Endodermal cell (in vitro differentiated cells): ENCODE results near the gene NFX1. TPM values are rescaled to one million over a fixed set of nuclear protein-coding genes. Genes with fewer than 3 reads are reported as not detected.

Experiments
- DNase-seq: peaks from one replicate; pipeline ENCODE4 v3.0.0-alpha.2; 2017
- H3K27ac ChIP-seq: 2 replicates; pipeline ENCODE4 v1.5.1; 2013; ENCODE audit warnings: mild to moderate bottlenecking, low read depth, low read length, moderate library complexity
- H3K27me3 ChIP-seq: 2 replicates; pipeline ENCODE4 v1.6.1; 2013; ENCODE audit warnings: mild to moderate bottlenecking, low read length, moderate library complexity; ENCODE audit not compliant: insufficient read depth, control insufficient read depth, poor library complexity, severe bottlenecking
- H3K36me3 ChIP-seq: 2 replicates; pipeline ENCODE4 v1.7.0; 2013; ENCODE audit warnings: mild to moderate bottlenecking, low read length, moderate library complexity; ENCODE audit not compliant: control insufficient read depth, insufficient read depth
- H3K4me1 ChIP-seq: one replicate; pipeline ENCODE4 v1.7.0; 2013; ENCODE audit warnings: low read length; ENCODE audit not compliant: control insufficient read depth, insufficient read depth
- H3K4me3 ChIP-seq: 2 replicates; pipeline ENCODE4 v1.5.1; 2013; ENCODE audit warnings: mild to moderate bottlenecking, low read length, moderate library complexity
- H3K9ac ChIP-seq: 2 replicates; pipeline ENCODE4 v1.6.1; 2013; ENCODE audit warnings: mild to moderate bottlenecking, low read length, moderate library complexity; ENCODE audit not compliant: poor library complexity, severe bottlenecking; ENCODE audit errors: extremely low read depth
- H3K9me3 ChIP-seq: 2 replicates; pipeline ENCODE4 v1.6.1; 2013; ENCODE audit warnings: mild to moderate bottlenecking, low read length, moderate library complexity; ENCODE audit not compliant: control insufficient read depth
- H3K27ac Mint-ChIP-seq: 2 replicates; pipeline ENCODE4 v1.8.0; 2020; ENCODE audit warnings: mixed read lengths
- H3K27me3 Mint-ChIP-seq: 2 replicates; pipeline ENCODE4 v1.8.0; 2021; ENCODE audit warnings: mild to moderate bottlenecking, mixed read lengths; ENCODE audit not compliant: insufficient read depth
- H3K36me3 Mint-ChIP-seq: 2 replicates; pipeline ENCODE4 v1.8.0; 2020; ENCODE audit warnings: low read depth, mixed read lengths
- H3K4me1 Mint-ChIP-seq: 2 replicates; pipeline ENCODE4 v1.8.0; 2020; ENCODE audit warnings: mixed read lengths
- H3K4me3 Mint-ChIP-seq: 2 replicates; pipeline ENCODE4 v1.8.0; 2020; ENCODE audit warnings: mild to moderate bottlenecking, moderate library complexity, mixed read lengths
- H3K9me3 Mint-ChIP-seq: 2 replicates; pipeline ENCODE4 v1.8.0; 2020; ENCODE audit warnings: mild to moderate bottlenecking, mixed read lengths
- WGBS, 2 experiments: methylation state at CpG; one replicate each; pipeline versions ENCODE4 v1.1.5 to v1.1.7; 2013; ENCODE audit warnings: missing lambda C conversion rate in 2 of 2, mixed read lengths in 1 of 2; ENCODE audit not compliant: insufficient coverage in 1 of 2, insufficient read length in 1 of 2; 5-methylcytosine and 5-hydroxymethylcytosine counted together
- total RNA-seq, 2 donors: library from RNA; stranded (reverse); fragmentation: NEBNext Ultra II Directional in 1 of 2; extraction: Animal tissue kit (Norgen Biotek cat#: 25700) in 1 of 2; gene quantifications; 2 replicates in 1 of 2; 3 replicates in 1 of 2; pipeline ENCODE4 v1.2.1, GENCODE V29; 2021
- TF ChIP-seq, protein P1 (sequence below): fragments of 200-600 bp; sonication (generic); conservative IDR thresholded peaks from 2 replicates; pipeline ENCODE4 v1.5.0; 2021; ENCODE audit warnings: antibody characterized with exemption, mild to moderate bottlenecking

Gene NFX1
- total RNA-seq, 2 donors from 2014 or later: 23.1 to 24.0 TPM

GRCh38 chr9:33304362-33304761 lies 14.0 kb downstream of the NFX1 start:
- Histone ChIP-seq H3K9ac (no peak overlapping the region), H3K4me3 (no peak overlapping the region), H3K4me1 (no peaks in the 10 kb centered on the region), H3K9me3 (no peaks in the 10 kb centered on the region), H3K36me3 (peaks cover 95% of the 10 kb centered on the region), H3K27ac (no peak overlapping the region), H3K27me3 (no peaks in the 10 kb centered on the region)
- H3K4me1 Mint-ChIP-seq: no peaks in the 10 kb centered on the region
- WGBS, 2 experiments: 91% methylated on average over 1 of the region's 1 CpG; no CpG with 5 or more reads in 1 of the 2 experiments
- DNase-seq: no peak
- TF ChIP-seq, protein P1, sequence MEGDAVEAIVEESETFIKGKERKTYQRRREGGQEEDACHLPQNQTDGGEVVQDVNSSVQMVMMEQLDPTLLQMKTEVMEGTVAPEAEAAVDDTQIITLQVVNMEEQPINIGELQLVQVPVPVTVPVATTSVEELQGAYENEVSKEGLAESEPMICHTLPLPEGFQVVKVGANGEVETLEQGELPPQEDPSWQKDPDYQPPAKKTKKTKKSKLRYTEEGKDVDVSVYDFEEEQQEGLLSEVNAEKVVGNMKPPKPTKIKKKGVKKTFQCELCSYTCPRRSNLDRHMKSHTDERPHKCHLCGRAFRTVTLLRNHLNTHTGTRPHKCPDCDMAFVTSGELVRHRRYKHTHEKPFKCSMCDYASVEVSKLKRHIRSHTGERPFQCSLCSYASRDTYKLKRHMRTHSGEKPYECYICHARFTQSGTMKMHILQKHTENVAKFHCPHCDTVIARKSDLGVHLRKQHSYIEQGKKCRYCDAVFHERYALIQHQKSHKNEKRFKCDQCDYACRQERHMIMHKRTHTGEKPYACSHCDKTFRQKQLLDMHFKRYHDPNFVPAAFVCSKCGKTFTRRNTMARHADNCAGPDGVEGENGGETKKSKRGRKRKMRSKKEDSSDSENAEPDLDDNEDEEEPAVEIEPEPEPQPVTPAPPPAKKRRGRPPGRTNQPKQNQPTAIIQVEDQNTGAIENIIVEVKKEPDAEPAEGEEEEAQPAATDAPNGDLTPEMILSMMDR: no peak
- H3K4me3 Mint-ChIP-seq: no peak overlapping the region
- H3K36me3 Mint-ChIP-seq: peaks cover 47% of the 10 kb centered on the region
- H3K27ac Mint-ChIP-seq: no peak overlapping the region
- no peaks in the 10 kb centered on the region for H3K9me3 Mint-ChIP-seq
- H3K27me3 Mint-ChIP-seq: no peaks in the 10 kb centered on the region

DNA sequence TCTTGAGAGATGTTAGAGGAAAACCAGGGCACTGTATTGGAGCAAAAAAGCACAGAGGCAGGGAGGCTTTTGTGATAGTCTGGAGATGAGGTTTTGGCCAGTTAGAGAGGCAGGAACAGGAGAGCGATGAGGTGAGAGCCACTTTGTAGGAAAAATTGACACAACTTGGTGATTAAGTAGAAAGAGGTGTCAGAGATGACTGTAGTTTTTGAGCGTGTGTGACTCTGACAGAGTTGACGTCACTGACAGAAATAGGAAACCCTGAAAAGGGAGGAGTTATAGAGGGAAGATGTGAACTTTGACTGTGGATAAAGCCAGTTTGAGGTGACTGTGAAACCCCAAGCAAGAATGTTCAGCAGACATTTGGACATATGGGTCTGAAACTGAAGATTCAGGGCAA lies 15.7 kb downstream of the NFX1 start:
- no peak overlapping the region for H3K4me3 Mint-ChIP-seq
- TF ChIP-seq, protein P1: no peak
- peaks cover 94% of the 10 kb centered on the region for H3K36me3 ChIP-seq

GRCh38 chr9:33307067-33307466 lies 16.8 kb downstream of the NFX1 start:
- H3K4me3 Mint-ChIP-seq: no peak overlapping the region
- TF ChIP-seq, protein P1: no peak
- H3K4me1 ChIP-seq: no peaks in the 10 kb centered on the region
- H3K27me3 Mint-ChIP-seq: no peaks in the 10 kb centered on the region
- no peak overlapping the region for H3K9ac ChIP-seq
- 81 to 100% methylated on average over 1 of the region's 1 CpG for WGBS, 2 experiments
- H3K36me3 ChIP-seq: peaks cover 94% of the 10 kb centered on the region
- DNase-seq: no peak
- peaks cover 44% of the 10 kb centered on the region for H3K36me3 Mint-ChIP-seq
- H3K27me3 ChIP-seq: no peaks in the 10 kb centered on the region
- no peak overlapping the region for H3K4me3 ChIP-seq
- no peak overlapping the region for H3K27ac ChIP-seq
- no peaks in the 10 kb centered on the region for H3K4me1 Mint-ChIP-seq
- no peaks in the 10 kb centered on the region for H3K9me3 Mint-ChIP-seq
- H3K9me3 ChIP-seq: no peaks in the 10 kb centered on the region
- no peak overlapping the region for H3K27ac Mint-ChIP-seq

More for the DNA sequence above, 15.7 kb downstream of the NFX1 start:
- H3K36me3 Mint-ChIP-seq: peaks cover 40% of the 10 kb centered on the region
- Histone ChIP-seq H3K27me3 (no peaks in the 10 kb centered on the region), H3K27ac (no peak overlapping the region), H3K9ac (no peak overlapping the region), H3K9me3 (no peaks in the 10 kb centered on the region), H3K4me1 (no peaks in the 10 kb centered on the region), H3K4me3 (no peak overlapping the region)
- H3K27ac Mint-ChIP-seq: no peak overlapping the region
- H3K27me3 Mint-ChIP-seq: no peaks in the 10 kb centered on the region
- no peaks in the 10 kb centered on the region for H3K4me1 Mint-ChIP-seq
- no peak for DNase-seq
- no peaks in the 10 kb centered on the region for H3K9me3 Mint-ChIP-seq
- WGBS, 2 experiments: 92 to 100% methylated on average over 3 of the region's 3 CpGs
